ENCODE data around the gene MLLT11. TPM values are rescaled to one million over a fixed set of nuclear protein-coding genes. Genes with fewer than 3 reads are reported as not detected.

The MLLT11 gene
- total and polyA plus RNA-seq, 7 donors = 0.60 to 5.0 (median 2.9) TPM

GRCh38 chr1:151062741-151063371 lies 2.7 kb downstream of the MLLT11 start:
- intact Hi-C loops (cut with DNase I) = no loop called here
- peaks cover 0 to 26% (median 14%) of the 10 kb centered on the region in 4 donors for H3K4me1 ChIP-seq
- no peaks in the 10 kb centered on the region for H3K36me3 ChIP-seq
- no peaks in the 10 kb centered on the region for H3K9me3 ChIP-seq
- H3K27ac ChIP-seq = peak overlapping the region in 1 of 4 donors; percentile 41
- WGBS, 2 donors = 79 to 88% methylated on average over 3 of the region's 3 CpGs
- peak; percentile 11 for DNase-seq
- H3K27me3 ChIP-seq = no peaks in the 10 kb centered on the region
- TF ChIP-seq POLR2AphosphoS5 (IDR thresholded peaks at IDR 0.05) (no peak), CTCF (IDR thresholded peaks at IDR 0.05) (no peak), POLR2A (IDR thresholded peaks at IDR 0.05) (no peak), EP300 (IDR thresholded peaks at IDR 0.05) (no peak)
- H3K4me3 ChIP-seq = no peak overlapping the region

DNA sequence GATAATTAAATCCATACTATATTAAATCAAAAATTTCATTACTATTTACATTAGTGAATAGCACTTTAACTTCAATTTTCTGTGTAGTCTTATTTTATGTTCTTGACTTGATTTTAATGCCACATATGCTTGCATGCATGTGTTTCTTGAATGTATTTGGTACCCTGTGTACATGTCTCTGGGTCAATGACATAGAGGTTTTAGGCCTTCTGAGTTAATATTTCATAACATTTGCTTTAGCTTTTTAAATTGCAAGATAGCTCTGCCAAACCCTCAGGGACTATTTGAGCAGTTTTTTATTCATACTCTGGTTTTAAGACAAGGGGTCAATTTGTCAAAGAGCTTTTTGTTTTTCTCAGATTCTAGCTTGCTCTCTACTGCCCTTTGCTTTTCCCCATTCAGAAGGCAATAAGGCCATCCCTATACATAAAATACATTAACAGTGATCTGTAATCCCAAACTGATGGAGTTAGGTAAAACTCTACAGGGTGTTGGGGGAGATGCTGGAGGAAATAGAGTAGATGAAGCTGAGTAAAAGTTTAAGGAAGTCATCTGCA lies 5.0 kb downstream of the MLLT11 start:
- Histone ChIP-seq H3K27me3 (no peaks in the 10 kb centered on the region), H3K4me3 (no peak overlapping the region), H3K4me1 (peaks cover 0 to 22% (median 12%) of the 10 kb centered on the region in 4 donors), H3K9me3 (no peaks in the 10 kb centered on the region), H3K27ac (no peak overlapping the region), H3K36me3 (no peaks in the 10 kb centered on the region)
- DNase-seq = no peak
- TF ChIP-seq CTCF (IDR thresholded peaks at IDR 0.05) (no peak), EP300 (IDR thresholded peaks at IDR 0.05) (no peak), POLR2AphosphoS5 (IDR thresholded peaks at IDR 0.05) (no peak), POLR2A (IDR thresholded peaks at IDR 0.05) (no peak)
- intact Hi-C loops (cut with DNase I) = no loop called here

GRCh38 chr1:151067185-151067584 lies 7.0 kb downstream of the MLLT11 start:
- WGBS, 2 donors = 94% methylated on average over 4 of the region's 4 CpGs
- DNase-seq = peak; percentile 25
- Histone ChIP-seq H3K27me3 (no peaks in the 10 kb centered on the region), H3K4me3 (no peak overlapping the region), H3K9me3 (no peaks in the 10 kb centered on the region), H3K27ac (no peak overlapping the region), H3K36me3 (no peaks in the 10 kb centered on the region), H3K4me1 (peaks cover 0 to 21% (median 14%) of the 10 kb centered on the region in 4 donors)
- intact Hi-C loops (cut with DNase I) = no loop called here
- TF ChIP-seq EP300 (IDR thresholded peaks at IDR 0.05) (no peak), POLR2A (IDR thresholded peaks at IDR 0.05) (no peak), POLR2AphosphoS5 (IDR thresholded peaks at IDR 0.05) (no peak), CTCF (IDR thresholded peaks at IDR 0.05) (no peak)

GRCh38 chr1:151069103-151069486 lies 8.9 kb downstream of the MLLT11 start:
- H3K27me3 ChIP-seq = no peaks in the 10 kb centered on the region
- intact Hi-C loops (cut with DNase I) = no loop called here
- H3K27ac ChIP-seq = peak overlapping the region; percentile 95 to 99 (median 97)
- DNase-seq = no peak
- WGBS, 2 donors = 84 to 85% methylated on average over 5 of the region's 5 CpGs
- H3K9me3 ChIP-seq = no peaks in the 10 kb centered on the region
- no peak for TF ChIP-seq POLR2A (IDR thresholded peaks at IDR 0.05)
- TF ChIP-seq EP300 (IDR thresholded peaks at IDR 0.05) = no peak
- TF ChIP-seq POLR2AphosphoS5 (IDR thresholded peaks at IDR 0.05) = no peak
- no peak for TF ChIP-seq CTCF (IDR thresholded peaks at IDR 0.05)
- peaks cover 0 to 9% (median 0%) of the 10 kb centered on the region in 4 donors for H3K36me3 ChIP-seq
- H3K4me3 ChIP-seq = no peak overlapping the region
- H3K4me1 ChIP-seq = peaks cover 0 to 19% (median 15%) of the 10 kb centered on the region in 4 donors

All from sigmoid colon (tissue), 7 donors.